Endothelial cell of umbilical vein (primary cell): ENCODE measurements around the gene EFNA2. TPM values are rescaled to one million over a fixed set of nuclear protein-coding genes. Genes with fewer than 3 reads are reported as not detected.

ENCODE experiments used
- BruUV-seq: library from RNA; stranded (reverse); fragments of 400-500 nt; replicated peaks from 2 replicates; lab custom pipeline; 2021; lab: Mats Ljungman, UMichigan
- CTCF ChIA-PET: fragments of 300-600, 350-600 bp; sonication (Branson Sonifier 250); formaldehyde crosslinking; loops from one replicate; lab custom pipeline; 2021; ENCODE audit warnings: antibody characterized with exemption, inconsistent platforms; lab: Charles Lee
- POLR2A ChIA-PET: fragments of 300-600, 350-600 bp; sonication (Branson Sonifier 250); formaldehyde crosslinking; loops from one replicate; lab custom pipeline; 2021; ENCODE audit warnings: antibody characterized with exemption, inconsistent platforms; lab: Charles Lee
- DNase-seq: peaks from one replicate; pipeline ENCODE4 v3.0.0-alpha.2; 2011; ENCODE audit warnings: low read depth, low spot score
- FAIRE-seq: peaks from 2 replicates; lab custom pipeline; 2011; peaks lifted over from hg19 to GRCh38; lab: Jason Lieb, UNC
- H2AFZ ChIP-seq: 2 replicates; pipeline ENCODE4 v1.6.0; 2012; ENCODE audit warnings: low read depth, low read length, control low read depth, inconsistent platforms
- H3K27ac ChIP-seq: 2 replicates; pipeline ENCODE4 v1.5.1; 2011; ENCODE audit warnings: low read depth, mild to moderate bottlenecking, control low read depth, low read length, moderate library complexity; ENCODE audit not compliant: insufficient read depth
- H3K27me3 ChIP-seq, 2 experiments: 2 replicates each; pipeline versions ENCODE4 v1.6.0 to v1.6.1; 2011; ENCODE audit warnings: low read length in 2 of 2, mixed read lengths in 1 of 2; ENCODE audit not compliant: control insufficient read depth in 2 of 2, insufficient read depth in 2 of 2
- H3K36me3 ChIP-seq, 2 experiments: 2 replicates in 1 of 2; 3 replicates in 1 of 2; pipeline ENCODE4 v1.5.1; 2011; ENCODE audit warnings: low read length in 2 of 2, mild to moderate bottlenecking in 1 of 2, moderate library complexity in 1 of 2; ENCODE audit not compliant: control insufficient read depth in 2 of 2, insufficient read depth in 2 of 2; ENCODE audit errors: extremely low read depth in 1 of 2
- H3K4me1 ChIP-seq: 3 replicates; pipeline ENCODE4 v1.5.1; 2011; ENCODE audit warnings: mild to moderate bottlenecking, low read length; ENCODE audit not compliant: control insufficient read depth, insufficient read depth; ENCODE audit errors: extremely low read depth
- H3K4me2 ChIP-seq: 2 replicates; pipeline ENCODE4 v1.6.1; 2011; ENCODE audit warnings: low read length, control low read depth, mixed read lengths; ENCODE audit not compliant: insufficient read depth
- H3K4me3 ChIP-seq, 3 experiments: fragments of 200-600 bp in 1 of 3; sonication (generic), shearing (Covaris generic) in 1 of 3; replicated peaks in 1 of 3; 2 replicates each; pipeline ENCODE4 v1.5.1; 2011 to 2016; ENCODE audit warnings: control low read depth in 3 of 3, low read length in 3 of 3, mild to moderate bottlenecking in 2 of 3, inconsistent platforms in 1 of 3, low read depth in 1 of 3, moderate library complexity in 1 of 3; ENCODE audit not compliant: insufficient read depth in 1 of 3
- H3K79me2 ChIP-seq: 2 replicates; pipeline ENCODE4 v1.6.0; 2012; ENCODE audit warnings: low read length, inconsistent platforms; ENCODE audit not compliant: control insufficient read depth, insufficient read depth
- H3K9ac ChIP-seq: replicated peaks from 2 replicates; pipeline ENCODE3; 2011; ENCODE audit warnings: low read length, control low read depth; ENCODE audit not compliant: insufficient read depth; ENCODE audit errors: extremely low read depth
- H3K9me1 ChIP-seq: replicated peaks from 3 replicates; pipeline ENCODE4 v1.6.0; 2011; ENCODE audit warnings: mild to moderate bottlenecking, low read length; ENCODE audit not compliant: control insufficient read depth, insufficient read depth; ENCODE audit errors: extremely low read depth
- H3K9me3 ChIP-seq: replicated peaks from 2 replicates; pipeline ENCODE4 v1.5.1; 2012; ENCODE audit warnings: low read length, inconsistent platforms; ENCODE audit not compliant: control insufficient read depth, insufficient read depth
- H4K20me1 ChIP-seq: replicated peaks from 2 replicates; pipeline ENCODE3; 2011; ENCODE audit warnings: mild to moderate bottlenecking, low read length; ENCODE audit not compliant: control insufficient read depth, insufficient read depth; ENCODE audit errors: extremely low read depth
- EZH2 ChIP-seq: IDR thresholded peaks from 2 replicates; pipeline ENCODE4 v1.6.1; 2012; ENCODE audit warnings: borderline replicate concordance, low read depth, mild to moderate bottlenecking, moderate library complexity, low read length, inconsistent platforms; ENCODE audit not compliant: severe bottlenecking
- FOS ChIP-seq: IDR thresholded peaks from 2 replicates; pipeline ENCODE4 v1.6.1; 2011; ENCODE audit warnings: mild to moderate bottlenecking, low read length, moderate library complexity, borderline replicate concordance; ENCODE audit not compliant: insufficient read depth
- GATA2 ChIP-seq: IDR thresholded peaks from 2 replicates; pipeline ENCODE4 v1.7.0; 2011; ENCODE audit warnings: low read depth, mild to moderate bottlenecking, moderate library complexity, mixed read lengths, low read length; ENCODE audit not compliant: insufficient read length, insufficient read depth
- JUN ChIP-seq: IDR thresholded peaks from 2 replicates; pipeline ENCODE4 v1.6.1; 2011; ENCODE audit warnings: borderline replicate concordance, low read depth; ENCODE audit not compliant: insufficient read length, insufficient read depth
- MYC ChIP-seq: IDR thresholded peaks from one replicate; pipeline ENCODE4 v1.6.1; 2011; ENCODE audit warnings: mild to moderate bottlenecking, low read depth, low read length
- POLR2A ChIP-seq: IDR thresholded peaks from 2 replicates; pipeline ENCODE4 v1.6.1; 2012; ENCODE audit warnings: low read depth, mild to moderate bottlenecking, control low read depth, low read length
- POLR2AphosphoS5 ChIP-seq: IDR thresholded peaks from 2 replicates; pipeline ENCODE4 v1.6.1; 2012; ENCODE audit warnings: low read depth, mild to moderate bottlenecking, control low read depth, low read length, moderate library complexity; ENCODE audit not compliant: insufficient read depth
- dilution Hi-C: fragments of 300-500 bp; cut with MboI; formaldehyde crosslinking; loops from one replicate; pipeline ENCODE4 v1.15.0; 2019; ENCODE audit warnings: low sequenced_read_pairs; ENCODE audit not compliant: extremely low pct_ligation_motif_present
- intact Hi-C: fragments of 100-400 bp; cut with micrococcal nuclease; formaldehyde crosslinking; loops from one replicate; pipeline ENCODE4 v1.10.0; 2022
- polyA plus RNA-seq, 4 experiments: library from polyadenylated mRNA; depleted of rRNA in 3 of 4; stranded (reverse) in 3 of 4; unstranded in 1 of 4; fragments of >200 nt; gene quantifications; 2 replicates each; pipeline versions ENCODE4 v1.2.1 to v1.2.3, GENCODE V29; 2011 to 2012; ENCODE audit warnings: missing spikeins in 1 of 4
- total RNA-seq: library from RNA; stranded (reverse); gene quantifications from 2 replicates; pipeline ENCODE4 v1.2.3, GENCODE V29; 2021
- TF ChIP-seq, protein P1 (sequence below): IDR thresholded peaks from 2 replicates; pipeline ENCODE4 v1.6.1; 2011; ENCODE audit not compliant: insufficient read depth, insufficient read length
- TF ChIP-seq, protein P2 (sequence below), 2 donors: IDR thresholded peaks; 1 replicate in 1 of 2; 2 replicates in 1 of 2; pipeline ENCODE4 v1.5.1; 2011; ENCODE audit warnings: low read length in 2 of 2, mild to moderate bottlenecking in 2 of 2, moderate library complexity in 2 of 2, control low read depth in 1 of 2, inconsistent platforms in 1 of 2, low read depth in 1 of 2; ENCODE audit not compliant: insufficient read depth in 1 of 2; ENCODE audit errors: extremely low read depth in 1 of 2

The EFNA2 gene
- total and polyA plus RNA-seq, 2 donors (not counting 3 experiments of a cell fraction or from before 2014, with no cell fraction given): 0.52 to 1.1 TPM

DNA sequence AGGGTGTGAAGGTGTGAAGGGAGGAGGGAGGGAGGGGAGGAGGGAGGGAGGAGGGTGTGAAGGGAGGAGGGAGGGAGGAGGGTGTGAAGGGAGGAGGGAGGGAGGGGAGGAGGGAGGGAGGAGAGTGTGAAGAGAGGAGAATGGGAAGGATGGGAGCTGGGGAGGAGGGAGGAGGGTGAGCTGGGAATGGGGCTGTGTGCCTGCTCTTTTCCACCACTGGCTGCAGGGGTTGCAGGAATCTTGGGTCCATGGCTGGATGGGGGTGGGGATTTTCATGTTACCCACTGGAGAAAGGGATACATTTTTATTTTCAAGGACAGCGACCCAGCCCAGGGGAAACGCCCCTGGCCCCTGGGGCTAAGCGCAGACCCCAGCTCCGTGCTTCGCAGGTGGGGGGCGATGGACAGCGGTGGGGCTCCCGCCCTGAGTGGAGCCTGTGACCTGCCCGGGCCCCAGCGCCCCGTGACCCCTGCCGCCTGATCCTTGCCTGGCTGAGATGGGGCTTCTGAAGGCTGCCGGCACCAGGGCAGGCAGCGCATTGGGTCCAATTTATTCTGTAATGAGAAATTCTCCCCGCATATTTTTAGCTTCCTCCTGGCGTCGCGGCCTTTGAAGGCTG, 3.0 kb upstream of the EFNA2 start:
- Histone ChIP-seq H3K36me3 (peaks cover 0 to 5% of the 10 kb centered on the region in 2 experiments), H2AFZ (no peak overlapping the region), H3K9me3 (no peaks in the 10 kb centered on the region), H4K20me1 (no peaks in the 10 kb centered on the region), H3K27ac (no peak overlapping the region), H3K4me2 (no peak overlapping the region), H3K27me3 (peaks cover 8 to 20% of the 10 kb centered on the region in 2 experiments), H3K4me3 (no peak overlapping the region), H3K9me1 (no peaks in the 10 kb centered on the region), H3K79me2 (no peaks in the 10 kb centered on the region), H3K9ac (no peak overlapping the region), H3K4me1 (no peaks in the 10 kb centered on the region)
- dilution Hi-C loops: no loop called here
- FAIRE-seq: no peak
- no TSS peak for BruUV-seq
- ChIA-PET POLR2A (interaction anchor here (1.6 kb wide), 1 partner anchor 13 kb away, joined by 7 read pairs; the partner anchor contains the start of gene CIRBP), CTCF (interaction anchor here (0.6 to 1.2 kb wide), 2 partner anchors 16 to 151 kb away, joined by 3 to 4 read pairs; no protein-coding TSS in a partner anchor)
- DNase-seq: no peak
- TF ChIP-seq POLR2A: no peak
- no peak for TF ChIP-seq MYC
- TF ChIP-seq, protein P1, sequence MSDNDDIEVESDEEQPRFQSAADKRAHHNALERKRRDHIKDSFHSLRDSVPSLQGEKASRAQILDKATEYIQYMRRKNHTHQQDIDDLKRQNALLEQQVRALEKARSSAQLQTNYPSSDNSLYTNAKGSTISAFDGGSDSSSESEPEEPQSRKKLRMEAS: no peak
- no peak for TF ChIP-seq POLR2AphosphoS5
- TF ChIP-seq EZH2: no peak
- no peak for TF ChIP-seq GATA2
- TF ChIP-seq, protein P2, sequence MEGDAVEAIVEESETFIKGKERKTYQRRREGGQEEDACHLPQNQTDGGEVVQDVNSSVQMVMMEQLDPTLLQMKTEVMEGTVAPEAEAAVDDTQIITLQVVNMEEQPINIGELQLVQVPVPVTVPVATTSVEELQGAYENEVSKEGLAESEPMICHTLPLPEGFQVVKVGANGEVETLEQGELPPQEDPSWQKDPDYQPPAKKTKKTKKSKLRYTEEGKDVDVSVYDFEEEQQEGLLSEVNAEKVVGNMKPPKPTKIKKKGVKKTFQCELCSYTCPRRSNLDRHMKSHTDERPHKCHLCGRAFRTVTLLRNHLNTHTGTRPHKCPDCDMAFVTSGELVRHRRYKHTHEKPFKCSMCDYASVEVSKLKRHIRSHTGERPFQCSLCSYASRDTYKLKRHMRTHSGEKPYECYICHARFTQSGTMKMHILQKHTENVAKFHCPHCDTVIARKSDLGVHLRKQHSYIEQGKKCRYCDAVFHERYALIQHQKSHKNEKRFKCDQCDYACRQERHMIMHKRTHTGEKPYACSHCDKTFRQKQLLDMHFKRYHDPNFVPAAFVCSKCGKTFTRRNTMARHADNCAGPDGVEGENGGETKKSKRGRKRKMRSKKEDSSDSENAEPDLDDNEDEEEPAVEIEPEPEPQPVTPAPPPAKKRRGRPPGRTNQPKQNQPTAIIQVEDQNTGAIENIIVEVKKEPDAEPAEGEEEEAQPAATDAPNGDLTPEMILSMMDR (IDR thresholded peaks at IDR 0.05; ENCODE audit: extremely low read depth in 1 of 2, insufficient read depth in 1 of 2, low read depth in 1 of 2, low read length in 2 of 2): no peak
- no peak for TF ChIP-seq JUN
- TF ChIP-seq FOS: no peak
- intact Hi-C loops: loop anchor here (5.0 kb wide), 1 partner anchor 230 kb away; the partner anchor contains the start of gene ADAMTSL5
